Lower leg skin (tissue), 3 donors: Measurements from ENCODE around the gene HARBI1.
"Not testable (repeated sequence)": the region's sequence is repeated elsewhere in the genome, so short reads cannot be mapped to it uniquely, and the experiment has no call there.

Experiments
- CTCF ChIP-seq, 3 donors: fragments of 450-650 bp; IDR thresholded peaks; one replicate each; pipeline ENCODE4 v1.5.1; 2016; ENCODE audit warnings: antibody characterized with exemption in 3 of 3, mild to moderate bottlenecking in 3 of 3, moderate library complexity in 2 of 3
- POLR2A ChIP-seq, 2 donors: fragments of 450-650 bp; IDR thresholded peaks; one replicate each; pipeline ENCODE4 v1.6.1; 2016 to 2017; ENCODE audit warnings: antibody characterized with exemption in 2 of 2, mild to moderate bottlenecking in 1 of 2, moderate library complexity in 1 of 2

- TF ChIP-seq CTCF, POLR2A (IDR thresholded peaks at IDR 0.05): not testable (repeated sequence)
These were observed 33.5 kb downstream of the HARBI1 start for GRCh38 chr11:46583513-46583912.
